GM19035 (cell line): ENCODE results near the gene PLXNA3.

ENCODE experiments used
- ATAC-seq: cut with Tn5 transposase; IDR thresholded peaks from one replicate; pipeline ENCODE4 v1.9.1; 2021; ENCODE audit not compliant: unreplicated experiment

PLXNA3 gene

GRCh38 chrX:154457491-154458115, 478 bp upstream of the PLXNA3 start:
- ATAC-seq: peak; percentile 57

GRCh38 chrX:154458954-154459778, 1.1 kb downstream of the PLXNA3 start:
- no peak for ATAC-seq

GRCh38 chrX:154459832-154460231, 1.8 kb downstream of the PLXNA3 start:
- no peak for ATAC-seq

- ATAC-seq: no peak
These were observed 2.2 kb downstream of the PLXNA3 start for GRCh38 chrX:154460326-154460725.

- no peak for ATAC-seq
These were observed 4.3 kb downstream of the PLXNA3 start for GRCh38 chrX:154462396-154462795.

GRCh38 chrX:154463611-154464220, 5.6 kb downstream of the PLXNA3 start:
- no peak for ATAC-seq

- ATAC-seq: no peak
These were observed 6.8 kb downstream of the PLXNA3 start for GRCh38 chrX:154464806-154465365.

- ATAC-seq: no peak
These were observed 7.5 kb downstream of the PLXNA3 start for GRCh38 chrX:154465601-154466000.

- no peak for ATAC-seq
These were observed 8.0 kb downstream of the PLXNA3 start for GRCh38 chrX:154466036-154466435.

- no peak for ATAC-seq
These were observed 8.8 kb downstream of the PLXNA3 start for GRCh38 chrX:154466907-154467306.

- no peak for ATAC-seq
These were observed 9.5 kb downstream of the PLXNA3 start for GRCh38 chrX:154467556-154467955.

GRCh38 chrX:154468217-154468616, 10.1 kb downstream of the PLXNA3 start:
- no peak for ATAC-seq

GRCh38 chrX:154469114-154469513, 11.0 kb downstream of the PLXNA3 start:
- ATAC-seq: no peak

GRCh38 chrX:154469880-154470279, 11.8 kb downstream of the PLXNA3 start:
- no peak for ATAC-seq

- no peak for ATAC-seq
These were observed 12.4 kb downstream of the PLXNA3 start for GRCh38 chrX:154470434-154470833.

GRCh38 chrX:154470914-154471568, 13.0 kb downstream of the PLXNA3 start:
- ATAC-seq: no peak

- no peak for ATAC-seq
These were observed 14.0 kb downstream of the PLXNA3 start for GRCh38 chrX:154471839-154472684.

GRCh38 chrX:154472685-154473632, 14.9 kb downstream of the PLXNA3 start:
- no peak for ATAC-seq

GRCh38 chrX:154473683-154474082, 15.6 kb downstream of the PLXNA3 start:
- no peak for ATAC-seq
